Neural cell (in vitro differentiated cells): ENCODE measurements around the gene LRRIQ3. TPM values are rescaled to one million over a fixed set of nuclear protein-coding genes. Genes with fewer than 3 reads are reported as not detected.

Source experiments
- H2AFZ ChIP-seq: fragments of 200-600, 300-800 bp; sonication (generic), shearing (Covaris generic); 2 replicates; pipeline ENCODE4 v1.6.0; 2014; ENCODE audit warnings: low read depth, mild to moderate bottlenecking, antibody characterized with exemption, low read length, moderate library complexity
- H3F3A ChIP-seq: fragments of 200-600 bp; shearing (Covaris generic); 2 replicates; pipeline ENCODE4 v1.6.1; 2016; ENCODE audit warnings: mild to moderate bottlenecking, moderate library complexity, mixed read lengths, antibody characterized with exemption, low read length; ENCODE audit not compliant: insufficient read depth, poor library complexity, severe bottlenecking
- H3K27ac ChIP-seq: fragments of 200-600, 300-800 bp; sonication (generic), shearing (Covaris generic); 2 replicates; pipeline ENCODE4 v1.5.1; 2014; ENCODE audit warnings: mild to moderate bottlenecking, low read length, moderate library complexity
- H3K27me3 ChIP-seq: fragments of 300-800, 200-600 bp; sonication (generic), shearing (Covaris generic); 2 replicates; pipeline ENCODE4 v1.6.0; 2014; ENCODE audit warnings: mild to moderate bottlenecking, low read depth, low read length, moderate library complexity; ENCODE audit not compliant: insufficient read depth
- H3K36me3 ChIP-seq: fragments of 300-800, 200-600 bp; sonication (generic), shearing (Covaris generic); 2 replicates; pipeline ENCODE4 v1.5.1; 2014; ENCODE audit warnings: mild to moderate bottlenecking, antibody characterized with exemption, low read length, moderate library complexity; ENCODE audit not compliant: insufficient read depth
- H3K4me2 ChIP-seq: fragments of 300-800, 200-600 bp; sonication (generic), shearing (Covaris generic); 2 replicates; pipeline ENCODE4 v1.6.0; 2014; ENCODE audit warnings: mild to moderate bottlenecking, low read length
- H3K4me3 ChIP-seq: fragments of 300-800, 200-600 bp; sonication (generic), shearing (Covaris generic); 2 replicates; pipeline ENCODE4 v1.5.1; 2014; ENCODE audit warnings: mild to moderate bottlenecking, low read length, moderate library complexity
- H3K79me2 ChIP-seq: fragments of 200-600 bp; shearing (Covaris generic); replicated peaks from 2 replicates; pipeline ENCODE4 v1.6.0; 2014; ENCODE audit warnings: mild to moderate bottlenecking, low read length, moderate library complexity; ENCODE audit not compliant: insufficient read depth
- H3K9ac ChIP-seq: fragments of 300-800, 200-600 bp; sonication (generic), shearing (Covaris generic); 2 replicates; pipeline ENCODE4 v1.6.1; 2016; ENCODE audit warnings: mild to moderate bottlenecking, low read length, mixed read lengths
- H3K9me2 ChIP-seq: fragments of 200-600 bp; shearing (Covaris generic); 2 replicates; pipeline ENCODE4 v1.6.1; 2016; ENCODE audit warnings: mild to moderate bottlenecking, low read length, mixed read lengths; ENCODE audit not compliant: insufficient read depth
- H3K9me3 ChIP-seq: fragments of 200-600, 300-800 bp; sonication (generic), shearing (Covaris generic); 2 replicates; pipeline ENCODE4 v1.6.1; 2016; ENCODE audit warnings: mild to moderate bottlenecking, mixed run types, low read length, moderate library complexity, mixed read lengths
- H4K20me1 ChIP-seq: fragments of 200-600 bp; shearing (Covaris generic); 2 replicates; pipeline ENCODE4 v1.6.1; 2016; ENCODE audit warnings: mild to moderate bottlenecking, mixed run types; ENCODE audit not compliant: insufficient read depth
- EP300 ChIP-seq: fragments of 450-650 bp; conservative IDR thresholded peaks from 2 replicates; pipeline ENCODE4 v1.6.1; 2014; ENCODE audit warnings: antibody characterized with exemption, mild to moderate bottlenecking, moderate library complexity; ENCODE audit not compliant: poor library complexity, severe bottlenecking
- EZH2 ChIP-seq: fragments of 200-600, 300-800 bp; shearing (Covaris generic), sonication (generic); IDR thresholded peaks from 2 replicates; pipeline ENCODE4 v1.6.1; 2014; ENCODE audit warnings: antibody characterized with exemption, low read length, borderline replicate concordance, mild to moderate bottlenecking; ENCODE audit not compliant: insufficient read depth, poor library complexity, severe bottlenecking
- MXI1 ChIP-seq: fragments of 450-650 bp; conservative IDR thresholded peaks from 2 replicates; pipeline ENCODE4 v1.6.1; 2014; ENCODE audit warnings: antibody characterized with exemption, mild to moderate bottlenecking; ENCODE audit not compliant: poor library complexity, severe bottlenecking
- POLR2AphosphoS5 ChIP-seq: IDR thresholded peaks from 2 replicates; pipeline ENCODE4 v1.6.1; 2012
- RAD21 ChIP-seq: fragments of 450-650 bp; conservative IDR thresholded peaks from 2 replicates; pipeline ENCODE4 v1.6.1; 2014; ENCODE audit warnings: antibody characterized with exemption, mild to moderate bottlenecking, moderate library complexity
- SMC3 ChIP-seq: fragments of 450-650 bp; conservative IDR thresholded peaks from 2 replicates; pipeline ENCODE4 v1.6.1; 2014; ENCODE audit warnings: antibody characterized with exemption, mild to moderate bottlenecking, moderate library complexity; ENCODE audit not compliant: poor library complexity
- TAF1 ChIP-seq: IDR thresholded peaks from 2 replicates; pipeline ENCODE4 v1.6.1; 2012; ENCODE audit warnings: low read depth
- polyA plus RNA-seq: library from polyadenylated mRNA; depleted of rRNA; stranded (reverse); fragments of >200 nt; gene quantifications from 2 replicates; pipeline ENCODE4 v1.2.3, GENCODE V29; 2014
- TF ChIP-seq, protein P1 (sequence below): IDR thresholded peaks from 2 replicates; pipeline ENCODE4 v1.6.1; 2012; ENCODE audit warnings: borderline replicate concordance
- TF ChIP-seq, protein P2 (sequence below): fragments of 450-650 bp; IDR thresholded peaks from 2 replicates; pipeline ENCODE4 v1.5.1; 2014; ENCODE audit warnings: antibody characterized with exemption, mild to moderate bottlenecking, moderate library complexity; ENCODE audit not compliant: poor library complexity, severe bottlenecking

LRRIQ3 gene
- polyA plus RNA-seq, 1 donor from 2014 or later, result not detected

DNA sequence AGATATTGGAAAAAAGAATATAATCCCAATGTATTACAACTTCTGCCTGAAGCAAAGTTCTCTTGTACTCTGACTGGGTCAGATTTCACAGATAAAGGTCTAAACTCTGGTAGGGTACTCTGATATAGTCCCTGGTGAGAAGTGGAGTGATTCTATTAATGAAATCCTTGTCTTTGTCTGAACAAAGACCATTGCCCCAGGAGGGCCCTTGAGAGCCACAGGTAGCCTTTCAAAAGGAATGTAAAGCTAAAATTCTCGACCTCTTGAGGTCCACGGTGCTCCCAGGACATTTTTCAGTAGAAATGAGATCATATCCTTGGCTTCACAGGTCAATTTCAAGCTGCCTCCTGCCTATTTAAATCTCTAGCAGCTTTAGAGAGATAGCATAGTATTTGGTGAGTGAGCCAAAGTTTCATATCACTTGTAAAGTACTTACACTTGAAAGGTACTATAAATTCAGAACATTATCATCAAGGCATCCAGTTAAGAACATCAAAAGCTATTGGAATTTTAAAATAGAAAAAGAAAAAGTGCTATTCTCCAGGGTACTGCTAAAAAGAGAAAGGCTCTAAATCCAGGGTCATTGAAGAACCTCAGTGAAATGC, 47.3 kb upstream of the LRRIQ3 start:
- Histone ChIP-seq H3K27me3 (no peaks in the 10 kb centered on the region), H3K9ac (no peak overlapping the region), H3K36me3 (no peaks in the 10 kb centered on the region), H3K4me3 (no peak overlapping the region), H3K4me2 (no peak overlapping the region), H3K79me2 (no peaks in the 10 kb centered on the region), H3K27ac (no peak overlapping the region), H3K9me3 (no peaks in the 10 kb centered on the region), H3F3A (no peaks in the 10 kb centered on the region), H4K20me1 (no peaks in the 10 kb centered on the region), H3K9me2 (no peaks in the 10 kb centered on the region), H2AFZ (no peak overlapping the region)
- no peak for TF ChIP-seq EZH2
- TF ChIP-seq EP300, result no peak
- TF ChIP-seq POLR2AphosphoS5, result no peak
- no peak for TF ChIP-seq RAD21
- TF ChIP-seq SMC3, result no peak
- TF ChIP-seq MXI1, result no peak

DNA sequence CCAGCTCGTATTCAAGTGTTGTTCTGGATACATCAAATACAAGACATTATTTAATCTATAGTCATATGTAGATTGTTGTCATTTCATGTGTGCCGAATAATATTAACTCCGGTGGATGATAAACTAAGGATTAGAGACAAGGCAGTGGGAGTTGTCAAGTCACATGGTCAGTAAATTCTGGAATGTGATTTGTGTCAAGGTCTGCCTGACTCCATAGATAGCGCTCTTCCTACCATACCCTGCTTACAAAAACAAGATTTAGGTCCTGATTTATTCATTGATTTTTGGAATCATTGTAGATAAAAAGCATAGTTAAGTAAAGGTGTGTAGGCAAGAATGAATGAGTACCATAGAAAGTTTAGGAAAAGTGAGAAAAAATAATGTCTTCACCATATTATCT, 39.8 kb upstream of the LRRIQ3 start:
- Histone ChIP-seq H3K4me2 (no peak overlapping the region), H3K79me2 (no peaks in the 10 kb centered on the region), H3K36me3 (no peaks in the 10 kb centered on the region), H4K20me1 (no peaks in the 10 kb centered on the region), H3K4me3 (no peak overlapping the region), H3K27ac (no peak overlapping the region), H3K27me3 (no peaks in the 10 kb centered on the region), H3K9ac (no peak overlapping the region), H3K9me3 (no peaks in the 10 kb centered on the region), H2AFZ (no peak overlapping the region), H3F3A (no peaks in the 10 kb centered on the region), H3K9me2 (no peaks in the 10 kb centered on the region)
- TF ChIP-seq EP300, result no peak
- no peak for TF ChIP-seq TAF1
- no peak for TF ChIP-seq POLR2AphosphoS5
- TF ChIP-seq SMC3, result no peak
- TF ChIP-seq, protein P1, sequence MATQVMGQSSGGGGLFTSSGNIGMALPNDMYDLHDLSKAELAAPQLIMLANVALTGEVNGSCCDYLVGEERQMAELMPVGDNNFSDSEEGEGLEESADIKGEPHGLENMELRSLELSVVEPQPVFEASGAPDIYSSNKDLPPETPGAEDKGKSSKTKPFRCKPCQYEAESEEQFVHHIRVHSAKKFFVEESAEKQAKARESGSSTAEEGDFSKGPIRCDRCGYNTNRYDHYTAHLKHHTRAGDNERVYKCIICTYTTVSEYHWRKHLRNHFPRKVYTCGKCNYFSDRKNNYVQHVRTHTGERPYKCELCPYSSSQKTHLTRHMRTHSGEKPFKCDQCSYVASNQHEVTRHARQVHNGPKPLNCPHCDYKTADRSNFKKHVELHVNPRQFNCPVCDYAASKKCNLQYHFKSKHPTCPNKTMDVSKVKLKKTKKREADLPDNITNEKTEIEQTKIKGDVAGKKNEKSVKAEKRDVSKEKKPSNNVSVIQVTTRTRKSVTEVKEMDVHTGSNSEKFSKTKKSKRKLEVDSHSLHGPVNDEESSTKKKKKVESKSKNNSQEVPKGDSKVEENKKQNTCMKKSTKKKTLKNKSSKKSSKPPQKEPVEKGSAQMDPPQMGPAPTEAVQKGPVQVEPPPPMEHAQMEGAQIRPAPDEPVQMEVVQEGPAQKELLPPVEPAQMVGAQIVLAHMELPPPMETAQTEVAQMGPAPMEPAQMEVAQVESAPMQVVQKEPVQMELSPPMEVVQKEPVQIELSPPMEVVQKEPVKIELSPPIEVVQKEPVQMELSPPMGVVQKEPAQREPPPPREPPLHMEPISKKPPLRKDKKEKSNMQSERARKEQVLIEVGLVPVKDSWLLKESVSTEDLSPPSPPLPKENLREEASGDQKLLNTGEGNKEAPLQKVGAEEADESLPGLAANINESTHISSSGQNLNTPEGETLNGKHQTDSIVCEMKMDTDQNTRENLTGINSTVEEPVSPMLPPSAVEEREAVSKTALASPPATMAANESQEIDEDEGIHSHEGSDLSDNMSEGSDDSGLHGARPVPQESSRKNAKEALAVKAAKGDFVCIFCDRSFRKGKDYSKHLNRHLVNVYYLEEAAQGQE, result no peak
- TF ChIP-seq, protein P2, sequence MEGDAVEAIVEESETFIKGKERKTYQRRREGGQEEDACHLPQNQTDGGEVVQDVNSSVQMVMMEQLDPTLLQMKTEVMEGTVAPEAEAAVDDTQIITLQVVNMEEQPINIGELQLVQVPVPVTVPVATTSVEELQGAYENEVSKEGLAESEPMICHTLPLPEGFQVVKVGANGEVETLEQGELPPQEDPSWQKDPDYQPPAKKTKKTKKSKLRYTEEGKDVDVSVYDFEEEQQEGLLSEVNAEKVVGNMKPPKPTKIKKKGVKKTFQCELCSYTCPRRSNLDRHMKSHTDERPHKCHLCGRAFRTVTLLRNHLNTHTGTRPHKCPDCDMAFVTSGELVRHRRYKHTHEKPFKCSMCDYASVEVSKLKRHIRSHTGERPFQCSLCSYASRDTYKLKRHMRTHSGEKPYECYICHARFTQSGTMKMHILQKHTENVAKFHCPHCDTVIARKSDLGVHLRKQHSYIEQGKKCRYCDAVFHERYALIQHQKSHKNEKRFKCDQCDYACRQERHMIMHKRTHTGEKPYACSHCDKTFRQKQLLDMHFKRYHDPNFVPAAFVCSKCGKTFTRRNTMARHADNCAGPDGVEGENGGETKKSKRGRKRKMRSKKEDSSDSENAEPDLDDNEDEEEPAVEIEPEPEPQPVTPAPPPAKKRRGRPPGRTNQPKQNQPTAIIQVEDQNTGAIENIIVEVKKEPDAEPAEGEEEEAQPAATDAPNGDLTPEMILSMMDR, result no peak
- no peak for TF ChIP-seq RAD21
- no peak for TF ChIP-seq EZH2
- TF ChIP-seq MXI1, result no peak
